GM12878 (cell line): ENCODE results near the gene CDC42SE2. TPM values are rescaled to one million over a fixed set of nuclear protein-coding genes. Genes with fewer than 3 reads are reported as not detected.

Source experiments
- ATAC-seq: fragments of 200-7000 bp; cut with Tn5 transposase; 3 replicates; pipeline ENCODE4 v1.9.1; 2020; ENCODE audit warnings: mild to moderate bottlenecking, moderate library complexity
- BruUV-seq: library from RNA; stranded (reverse); fragments of 400-500 nt; replicated peaks from 2 replicates; lab custom pipeline; 2021; lab: Mats Ljungman, UMichigan
- CTCF ChIA-PET: fragments of 300-600 bp; sonication (Branson Sonifier 250); formaldehyde crosslinking; extraction: SDS; loops from one replicate; lab custom pipeline; 2021; ENCODE audit warnings: inconsistent platforms; lab: Yijun Ruan, JAX
- POLR2A ChIA-PET: fragments of 350-600 bp; formaldehyde crosslinking; extraction: SDS; loops from one replicate; lab custom pipeline; 2021; ENCODE audit warnings: inconsistent platforms; lab: Charles Lee
- RAD21 ChIA-PET: fragments of 300-600 bp; sonication (Branson Sonifier 250); formaldehyde crosslinking; loops from one replicate; lab custom pipeline; 2023; ENCODE audit warnings: antibody characterized with exemption; ENCODE audit not compliant: unreplicated experiment; lab: Charles Lee
- SMC1A ChIA-PET: fragments of 300-600 bp; sonication (Branson Sonifier 250); formaldehyde crosslinking; loops from one replicate; lab custom pipeline; 2023; ENCODE audit not compliant: unreplicated experiment, uncharacterized antibody; lab: Charles Lee
- DNase-seq: peaks from one replicate; pipeline ENCODE4 v3.0.0-alpha.2; 2011; ENCODE audit warnings: low read depth, low spot score
- FAIRE-seq: peaks from 3 replicates; lab custom pipeline; 2011; peaks lifted over from hg19 to GRCh38; lab: Jason Lieb, UNC
- H2AFZ ChIP-seq: 2 replicates; pipeline ENCODE4 v1.6.0; 2011; ENCODE audit warnings: low read depth, low read length, control low read depth; ENCODE audit not compliant: control insufficient read depth
- H3K27ac ChIP-seq: 2 replicates; pipeline ENCODE4 v1.5.1; 2011; ENCODE audit warnings: control low read depth; ENCODE audit not compliant: control insufficient read depth, insufficient read depth
- H3K27me3 ChIP-seq, 2 experiments: replicated peaks in 1 of 2; 2 replicates each; pipeline versions ENCODE4 v1.6.0 to v1.6.1; 2011; ENCODE audit warnings: low read length in 1 of 2; ENCODE audit not compliant: control insufficient read depth in 2 of 2, insufficient read depth in 2 of 2
- H3K36me3 ChIP-seq, 2 experiments: 2 replicates each; pipeline ENCODE4 v1.5.1; 2011; ENCODE audit warnings: low read length in 1 of 2; ENCODE audit not compliant: control insufficient read depth in 2 of 2, insufficient read depth in 2 of 2
- H3K4me1 ChIP-seq: 2 replicates; pipeline ENCODE4 v1.6.1; 2011; ENCODE audit warnings: mild to moderate bottlenecking, low read length, moderate library complexity, mixed read lengths; ENCODE audit not compliant: control insufficient read depth, insufficient read depth
- H3K4me2 ChIP-seq: 2 replicates; pipeline ENCODE4 v1.6.0; 2011; ENCODE audit warnings: control low read depth; ENCODE audit not compliant: control insufficient read depth, insufficient read depth
- H3K4me3 ChIP-seq: fragments of 200-600 bp; sonication (generic); 2 replicates; pipeline ENCODE4 v1.5.1; 2016
- H3K79me2 ChIP-seq: 2 replicates; pipeline ENCODE4 v1.6.0; 2011; ENCODE audit warnings: low read length; ENCODE audit not compliant: control insufficient read depth, insufficient read depth
- H3K9ac ChIP-seq: 2 replicates; pipeline ENCODE4 v1.8.0; 2011; ENCODE audit warnings: low read length, control low read depth, mixed read lengths; ENCODE audit not compliant: control insufficient read depth, insufficient read depth
- H3K9me3 ChIP-seq: replicated peaks from 3 replicates; pipeline ENCODE4 v1.5.1; 2011; ENCODE audit warnings: mild to moderate bottlenecking, low read length; ENCODE audit not compliant: control insufficient read depth, insufficient read depth
- H4K20me1 ChIP-seq: 2 replicates; pipeline ENCODE4 v1.6.0; 2011; ENCODE audit not compliant: control insufficient read depth, insufficient read depth
- ATF3 ChIP-seq: IDR thresholded peaks from 2 replicates; pipeline ENCODE4 v1.6.1; 2011; ENCODE audit warnings: low read depth, mild to moderate bottlenecking, low read length, moderate library complexity, borderline replicate concordance; ENCODE audit errors: extremely low read depth
- CHD4 ChIP-seq: fragments of 200-600 bp; sonication (generic); IDR thresholded peaks from 2 replicates; pipeline ENCODE4 v1.6.1; 2016; ENCODE audit warnings: mild to moderate bottlenecking
- HDAC2 ChIP-seq: fragments of 200-600 bp; sonication (generic); IDR thresholded peaks from 2 replicates; pipeline ENCODE4 v1.6.1; 2017
- KLF5 ChIP-seq: fragments of 450-650 bp; IDR thresholded peaks from 2 replicates; pipeline ENCODE4 v1.6.1; 2014; ENCODE audit warnings: mild to moderate bottlenecking; ENCODE audit not compliant: partially characterized antibody
- NBN ChIP-seq: fragments of 450-650 bp; IDR thresholded peaks from 2 replicates; pipeline ENCODE4 v1.6.1; 2016
- PAX8 ChIP-seq: fragments of 450-650 bp; IDR thresholded peaks from 2 replicates; pipeline ENCODE4 v1.6.1; 2017; ENCODE audit warnings: mild to moderate bottlenecking, moderate library complexity
- ZNF24 ChIP-seq: fragments of 450-650 bp; IDR thresholded peaks from 2 replicates; pipeline ENCODE4 v1.6.1; 2017; ENCODE audit warnings: antibody characterized with exemption, mild to moderate bottlenecking
- WGBS: methylation state at CpG from one replicate; pipeline ENCODE4 v1.1.6; 2016; ENCODE audit warnings: low lambda C conversion rate; ENCODE audit not compliant: insufficient replicate concordance, insufficient coverage; ENCODE audit errors: missing lambda C conversion rate; 5-methylcytosine and 5-hydroxymethylcytosine counted together
- in situ Hi-C: fragments of 300-500 bp; cut with MboI; formaldehyde crosslinking; loops from 9 replicates; pipeline ENCODE4 v1.14.3; 2018; ENCODE audit warnings: mixed read lengths
- intact Hi-C: fragments of 100-400 bp; cut with micrococcal nuclease; formaldehyde crosslinking; loops from one replicate; pipeline ENCODE4 v1.14.2; 2022; ENCODE audit not compliant: unreplicated experiment
- polyA plus RNA-seq, 11 experiments: library from polyadenylated mRNA; depleted of rRNA in 4 of 11; unstranded in 6 of 11; stranded (reverse) in 5 of 11; fragments of >200 nt; fragmentation: Nextera tagmentation in 4 of 11; fragmentation: Illumina TruSeq in 1 of 11; extraction: Ambion mirVana in 4 of 11; extraction: Trizol in 1 of 11; gene quantifications; 1 replicate in 1 of 11; 2 replicates in 10 of 11; pipeline versions ENCODE4 v1.2.1 to v1.2.3, GENCODE V29; 2011 to 2016; ENCODE audit warnings: inconsistent platforms in 2 of 11, missing spikeins in 2 of 11, low read depth in 1 of 11
- total RNA-seq, 4 experiments: library from RNA; depleted of rRNA in 3 of 4; stranded (reverse); fragments of >200 nt in 3 of 4; fragmentation: Illumina TruSeq in 1 of 4; extraction: Trizol in 1 of 4; gene quantifications; 2 replicates each; pipeline versions ENCODE4 v1.2.1 to v1.2.3, GENCODE V29; 2013 to 2021
- TF ChIP-seq, protein P1 (sequence below): fragments of 450-650 bp; conservative IDR thresholded peaks from 2 replicates; pipeline ENCODE4 v1.6.1; 2017; ENCODE audit warnings: mild to moderate bottlenecking, moderate library complexity
- TF ChIP-seq, protein P2 (sequence below): fragments of 450-650 bp; IDR thresholded peaks from 2 replicates; pipeline ENCODE4 v1.6.1; 2017; ENCODE audit warnings: low read depth, mild to moderate bottlenecking, moderate library complexity
- TF ChIP-seq, protein P3 (sequence below): fragments of 450-650 bp; formaldehyde crosslinking; IDR thresholded peaks from 2 replicates; pipeline ENCODE4 v1.5.0; 2022; ENCODE audit warnings: mild to moderate bottlenecking, missing genetic modification characterization

The CDC42SE2 gene
- total and polyA plus RNA-seq, 10 of the 15 experiments (the other 5 are each of a cell fraction or from before 2014, with no cell fraction given), result 57.0 to 148 (median 80.3) TPM

GRCh38 chr5:131264451-131265099 is 722 bp downstream of the CDC42SE2 start:
- Histone ChIP-seq H3K79me2 (peaks cover 84% of the 10 kb centered on the region), H3K9ac (peak overlapping the region; percentile 97), H3K4me2 (peak overlapping the region; percentile 59; the same call in 1 of the 2 replicates), H3K36me3 (peaks cover 0 to 3% of the 10 kb centered on the region in 2 experiments; a peak in 1 of 4 replicates), H3K4me1 (peaks cover 7% of the 10 kb centered on the region), H3K27ac (peak overlapping the region; percentile 96), H4K20me1 (no peaks in the 10 kb centered on the region), H2AFZ (no peak overlapping the region), H3K4me3 (peak overlapping the region; percentile 86), H3K9me3 (no peaks in the 10 kb centered on the region), H3K27me3 (no peaks in the 10 kb centered on the region)
- SMC1A ChIA-PET, result interaction anchor here (1.1 to 41.3 kb wide), 26 partner anchors 9 to 151 kb away, joined by 3 to 1218 read pairs (median 8); no protein-coding TSS in a partner anchor
- BruUV-seq, result no TSS peak
- RAD21 ChIA-PET, result interaction anchor here (0.6 to 16.1 kb wide), 27 partner anchors 9 to 233 kb away, joined by 3 to 302 read pairs (median 5); partner anchors contain the start of gene HINT1
- intact Hi-C loops, result loop anchor here (1.0 to 2.0 kb wide), 2 partner anchors 55 to 100 kb away; partner anchors contain the start of gene HINT1
- FAIRE-seq (no peak), DNase-seq (no peak), ATAC-seq (peak; percentile 5)
- under 1% methylated on average over 27 of the region's 34 CpGs for WGBS
- POLR2A ChIA-PET, result interaction anchor here (0.5 to 7.0 kb wide), 16 partner anchors 8 to 152 kb away, joined by 3 to 309 read pairs (median 10); no protein-coding TSS in a partner anchor
- CTCF ChIA-PET, result interaction anchor here (0.7 to 9.5 kb wide), 21 partner anchors 10 to 154 kb away, joined by 3 to 65 read pairs (median 6); no protein-coding TSS in a partner anchor
- TF ChIP-seq ATF3 (no peak), KLF5 (peak; percentile 23), ZNF24 (peak; percentile 90), HDAC2 (no peak), NBN (no peak), CHD4 (no peak), PAX8 (no peak)
- TF ChIP-seq, protein P1, sequence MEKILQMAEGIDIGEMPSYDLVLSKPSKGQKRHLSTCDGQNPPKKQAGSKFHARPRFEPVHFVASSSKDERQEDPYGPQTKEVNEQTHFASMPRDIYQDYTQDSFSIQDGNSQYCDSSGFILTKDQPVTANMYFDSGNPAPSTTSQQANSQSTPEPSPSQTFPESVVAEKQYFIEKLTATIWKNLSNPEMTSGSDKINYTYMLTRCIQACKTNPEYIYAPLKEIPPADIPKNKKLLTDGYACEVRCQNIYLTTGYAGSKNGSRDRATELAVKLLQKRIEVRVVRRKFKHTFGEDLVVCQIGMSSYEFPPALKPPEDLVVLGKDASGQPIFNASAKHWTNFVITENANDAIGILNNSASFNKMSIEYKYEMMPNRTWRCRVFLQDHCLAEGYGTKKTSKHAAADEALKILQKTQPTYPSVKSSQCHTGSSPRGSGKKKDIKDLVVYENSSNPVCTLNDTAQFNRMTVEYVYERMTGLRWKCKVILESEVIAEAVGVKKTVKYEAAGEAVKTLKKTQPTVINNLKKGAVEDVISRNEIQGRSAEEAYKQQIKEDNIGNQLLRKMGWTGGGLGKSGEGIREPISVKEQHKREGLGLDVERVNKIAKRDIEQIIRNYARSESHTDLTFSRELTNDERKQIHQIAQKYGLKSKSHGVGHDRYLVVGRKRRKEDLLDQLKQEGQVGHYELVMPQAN, result peak; percentile 16; the same call in 1 of the 2 replicates
- TF ChIP-seq, protein P2, sequence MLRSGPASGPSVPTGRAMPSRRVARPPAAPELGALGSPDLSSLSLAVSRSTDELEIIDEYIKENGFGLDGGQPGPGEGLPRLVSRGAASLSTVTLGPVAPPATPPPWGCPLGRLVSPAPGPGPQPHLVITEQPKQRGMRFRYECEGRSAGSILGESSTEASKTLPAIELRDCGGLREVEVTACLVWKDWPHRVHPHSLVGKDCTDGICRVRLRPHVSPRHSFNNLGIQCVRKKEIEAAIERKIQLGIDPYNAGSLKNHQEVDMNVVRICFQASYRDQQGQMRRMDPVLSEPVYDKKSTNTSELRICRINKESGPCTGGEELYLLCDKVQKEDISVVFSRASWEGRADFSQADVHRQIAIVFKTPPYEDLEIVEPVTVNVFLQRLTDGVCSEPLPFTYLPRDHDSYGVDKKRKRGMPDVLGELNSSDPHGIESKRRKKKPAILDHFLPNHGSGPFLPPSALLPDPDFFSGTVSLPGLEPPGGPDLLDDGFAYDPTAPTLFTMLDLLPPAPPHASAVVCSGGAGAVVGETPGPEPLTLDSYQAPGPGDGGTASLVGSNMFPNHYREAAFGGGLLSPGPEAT, result no peak
- TF ChIP-seq, protein P3, sequence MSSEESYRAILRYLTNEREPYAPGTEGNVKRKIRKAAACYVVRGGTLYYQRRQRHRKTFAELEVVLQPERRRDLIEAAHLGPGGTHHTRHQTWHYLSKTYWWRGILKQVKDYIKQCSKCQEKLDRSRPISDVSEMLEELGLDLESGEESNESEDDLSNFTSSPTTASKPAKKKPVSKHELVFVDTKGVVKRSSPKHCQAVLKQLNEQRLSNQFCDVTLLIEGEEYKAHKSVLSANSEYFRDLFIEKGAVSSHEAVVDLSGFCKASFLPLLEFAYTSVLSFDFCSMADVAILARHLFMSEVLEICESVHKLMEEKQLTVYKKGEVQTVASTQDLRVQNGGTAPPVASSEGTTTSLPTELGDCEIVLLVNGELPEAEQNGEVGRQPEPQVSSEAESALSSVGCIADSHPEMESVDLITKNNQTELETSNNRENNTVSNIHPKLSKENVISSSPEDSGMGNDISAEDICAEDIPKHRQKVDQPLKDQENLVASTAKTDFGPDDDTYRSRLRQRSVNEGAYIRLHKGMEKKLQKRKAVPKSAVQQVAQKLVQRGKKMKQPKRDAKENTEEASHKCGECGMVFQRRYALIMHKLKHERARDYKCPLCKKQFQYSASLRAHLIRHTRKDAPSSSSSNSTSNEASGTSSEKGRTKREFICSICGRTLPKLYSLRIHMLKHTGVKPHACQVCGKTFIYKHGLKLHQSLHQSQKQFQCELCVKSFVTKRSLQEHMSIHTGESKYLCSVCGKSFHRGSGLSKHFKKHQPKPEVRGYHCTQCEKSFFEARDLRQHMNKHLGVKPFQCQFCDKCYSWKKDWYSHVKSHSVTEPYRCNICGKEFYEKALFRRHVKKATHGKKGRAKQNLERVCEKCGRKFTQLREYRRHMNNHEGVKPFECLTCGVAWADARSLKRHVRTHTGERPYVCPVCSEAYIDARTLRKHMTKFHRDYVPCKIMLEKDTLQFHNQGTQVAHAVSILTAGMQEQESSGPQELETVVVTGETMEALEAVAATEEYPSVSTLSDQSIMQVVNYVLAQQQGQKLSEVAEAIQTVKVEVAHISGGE (CRISPR knock-in tag), result no peak
- in situ Hi-C loops, result no loop called here
